Pancreas (tissue), 10 donors: Measurements from ENCODE around the gene SFTPA2. TPM values are rescaled to one million over a fixed set of nuclear protein-coding genes. Genes with fewer than 3 reads are reported as not detected.
"Not testable (repeated sequence)": the region's sequence is repeated elsewhere in the genome, so short reads cannot be mapped to it uniquely, and the experiment has no call there.

ENCODE experiments used
- ATAC-seq, 4 donors: fragments of 200-7000 bp; cut with Tn5 transposase; one replicate each; pipeline versions ENCODE4 v1.8.0 to v1.9.1; 2020; ENCODE audit warnings: mild to moderate bottlenecking in 4 of 4, moderate library complexity in 4 of 4
- DNase-seq, 6 donors: peaks; one replicate each; pipeline ENCODE4 v3.0.0-alpha.2; 2020
- FAIRE-seq: peaks from 2 replicates; lab custom pipeline; 2012; peaks lifted over from hg19 to GRCh38; lab: Jason Lieb, UNC
- H3K27ac ChIP-seq, 4 donors: fragments of 200-600 bp; sonication (generic); 1 replicate in 3 of 4; 2 replicates in 1 of 4; pipeline versions ENCODE4 v1.5.0 to v1.8.0; 2020
- H3K27me3 ChIP-seq, 4 donors: fragments of 200-600 bp; one replicate each; pipeline ENCODE4 v1.8.0; 2021
- H3K36me3 ChIP-seq, 3 donors: fragments of 200-600 bp; sonication (generic) in 1 of 3; one replicate each; pipeline versions ENCODE4 v1.5.0 to v1.8.0; 2020 to 2021
- H3K4me1 ChIP-seq, 3 donors: fragments of 200-600 bp; one replicate each; pipeline ENCODE4 v1.8.0; 2021
- H3K4me3 ChIP-seq, 4 donors: fragments of 200-600 bp; sonication (generic) in 2 of 4; one replicate each; pipeline versions ENCODE4 v1.5.0 to v1.8.0; 2020 to 2021
- H3K9me3 ChIP-seq, 4 donors: fragments of 200-600 bp; one replicate each; pipeline ENCODE4 v1.8.0; 2021
- CTCF ChIP-seq, 4 donors: fragments of 200-600 bp; sonication (generic) in 3 of 4; IDR thresholded peaks; one replicate each; pipeline versions ENCODE4 v1.5.0 to v1.8.0; 2021; ENCODE audit warnings: antibody characterized with exemption in 4 of 4
- WGBS, 2 donors: extraction: QIAGEN DNeasy Blood & Tissue Kit; methylation state at CpG; one replicate each; pipeline ENCODE4 v1.1.7; 2013; 5-methylcytosine and 5-hydroxymethylcytosine counted together
- intact Hi-C, 3 donors: fragments of 100-400 bp; cut with DNase I; formaldehyde crosslinking; loops; one replicate each; pipeline versions ENCODE4 v1.11.1 to v1.14.2; 2022
- polyA plus RNA-seq, 2 donors: library from polyadenylated mRNA; stranded (reverse); fragments of 200-250 nt; gene quantifications; one replicate each; pipeline ENCODE4 v1.2.3, GENCODE V29; 2013
- total RNA-seq, 6 donors: library from RNA; stranded (reverse); fragmentation: NEBNext Ultra II Directional in 4 of 6; extraction: Animal tissue kit (Norgen Biotek cat#: 25700) in 4 of 6; gene quantifications; one replicate each; pipeline versions ENCODE4 v1.2.1 to v1.2.4, GENCODE V29; 2021 to 2023
- donor health status: healthy with polysubstance abuse.
- donor health status: DM: no; HTN: no; CAD: no; lungs with moderate emphysema.
- donor health status: DM: no; HTN: no; CAD: no.
- donor health status: control.
- donor health status: control.
- donor health status: Bipolar disorder and iron deficiency.
- donor health status: DM: yes; HTN: yes; CAD: no.
- donor health status: DM: no; HTN: no; CAD: no.
- donor health status: DM: no; HTN: no; CAD: no.
- donor health status: DM: yes; HTN: yes; CAD: no.

SFTPA2 gene
- total and polyA plus RNA-seq, 8 donors: 0.52 to 11.6 (median 1.6) TPM

- no peak for ATAC-seq
- FAIRE-seq: no peak
Measured at GRCh38 chr10:79588800-79589199, 28.6 kb upstream of the SFTPA2 start.

GRCh38 chr10:79586933-79587332, 26.7 kb upstream of the SFTPA2 start:
- intact Hi-C loops: no loop called here
- no peak for DNase-seq
- WGBS, 2 donors: 61 to 64% methylated on average over 2 of the region's 2 CpGs
- no peak for ATAC-seq
- FAIRE-seq: no peak
- no peak overlapping the region for H3K4me3 ChIP-seq
- no peak overlapping the region for H3K27ac ChIP-seq
- H3K27me3 ChIP-seq: no peaks in the 10 kb centered on the region
- H3K9me3 ChIP-seq: no peaks in the 10 kb centered on the region
- TF ChIP-seq CTCF (IDR thresholded peaks at IDR 0.05): no peak
- no peaks in the 10 kb centered on the region for H3K4me1 ChIP-seq
- no peaks in the 10 kb centered on the region for H3K36me3 ChIP-seq

More at GRCh38 chr10:79588800-79589199, 28.6 kb upstream of the SFTPA2 start:
- no peak for DNase-seq
- Histone ChIP-seq H3K4me1 (no peaks in the 10 kb centered on the region), H3K27ac (no peak overlapping the region), H3K9me3 (no peaks in the 10 kb centered on the region), H3K4me3 (no peak overlapping the region), H3K27me3 (no peaks in the 10 kb centered on the region), H3K36me3 (no peaks in the 10 kb centered on the region)
- intact Hi-C loops: no loop called here
- TF ChIP-seq CTCF (IDR thresholded peaks at IDR 0.05): no peak

GRCh38 chr10:79585870-79586527, 25.8 kb upstream of the SFTPA2 start:
- FAIRE-seq: no peak
- H3K27me3 ChIP-seq: no peaks in the 10 kb centered on the region
- intact Hi-C loops: no loop called here
- ATAC-seq: no peak
- H3K27ac ChIP-seq: no peak overlapping the region
- TF ChIP-seq CTCF (IDR thresholded peaks at IDR 0.05): no peak
- no peaks in the 10 kb centered on the region for H3K9me3 ChIP-seq
- no peaks in the 10 kb centered on the region for H3K36me3 ChIP-seq
- H3K4me3 ChIP-seq: no peak overlapping the region
- DNase-seq: no peak
- WGBS, 2 donors: 81 to 85% methylated on average over 11 of the region's 11 CpGs
- H3K4me1 ChIP-seq: no peaks in the 10 kb centered on the region

GRCh38 chr10:79583488-79584024, 23.3 kb upstream of the SFTPA2 start:
- Histone ChIP-seq H3K4me1 (no peaks in the 10 kb centered on the region), H3K27ac (no peak overlapping the region), H3K9me3 (no peaks in the 10 kb centered on the region), H3K36me3 (no peaks in the 10 kb centered on the region), H3K27me3 (no peaks in the 10 kb centered on the region), H3K4me3 (no peak overlapping the region)
- DNase-seq (no peak), FAIRE-seq (no peak), ATAC-seq (no peak)
- intact Hi-C loops: no loop called here
- TF ChIP-seq CTCF (IDR thresholded peaks at IDR 0.05): no peak
- 85 to 88% methylated on average over 7 of the region's 7 CpGs for WGBS, 2 donors

GRCh38 chr10:79582954-79583353, 22.7 kb upstream of the SFTPA2 start:
- FAIRE-seq, H3K4me1 ChIP-seq, H3K27me3 ChIP-seq, intact Hi-C loops, ATAC-seq, DNase-seq, H3K27ac ChIP-seq, H3K36me3 ChIP-seq, H3K9me3 ChIP-seq, H3K4me3 ChIP-seq: not testable (repeated sequence)
- WGBS, 2 donors: 72 to 80% methylated on average over 3 of the region's 6 CpGs
